ENCODE measurements around the gene ZBTB20. TPM values are rescaled to one million over a fixed set of nuclear protein-coding genes. Genes with fewer than 3 reads are reported as not detected.

ZBTB20 gene
- total and polyA plus RNA-seq, 7 donors = 0.40 to 74.9 (median 41.7) TPM

- no peak for TF ChIP-seq CTCF (IDR thresholded peaks at IDR 0.05)
- Histone ChIP-seq H3K36me3 (ENCODE audit: insufficient read depth in 1 of 2, low read depth in 1 of 2) (peaks cover 6 to 11% of the 10 kb centered on the region in 2 donors), H3K4me1 (no peaks in the 10 kb centered on the region), H3K27me3 (ENCODE audit: insufficient read depth in 3 of 3, low read length in 2 of 3) (no peaks in the 10 kb centered on the region), H3K4me3 (no peak overlapping the region), H3K9me3 (no peaks in the 10 kb centered on the region), H3K27ac (no peak overlapping the region)
- ATAC-seq (no peak), DNase-seq (no peak)
- intact Hi-C loops (cut with DNase I) = no loop called here
- 95 to 98% (median 97%) methylated on average over 3 of the region's 3 CpGs for WGBS, 3 donors
Measured at GRCh38 chr3:114331710-114332109, 815.4 kb downstream of the ZBTB20 start.

- TF ChIP-seq CTCF (IDR thresholded peaks at IDR 0.05) = no peak
- Histone ChIP-seq H3K4me1 (no peaks in the 10 kb centered on the region), H3K36me3 (ENCODE audit: insufficient read depth in 1 of 2, low read depth in 1 of 2) (peaks cover 6 to 10% of the 10 kb centered on the region in 2 donors), H3K9me3 (no peaks in the 10 kb centered on the region), H3K27ac (no peak overlapping the region), H3K4me3 (no peak overlapping the region), H3K27me3 (ENCODE audit: insufficient read depth in 3 of 3, low read length in 2 of 3) (no peaks in the 10 kb centered on the region)
- intact Hi-C loops (cut with DNase I) = no loop called here
- no peak for ATAC-seq
- WGBS, 3 donors = 94 to 100% (median 94%) methylated on average over 2 of the region's 2 CpGs
- DNase-seq = no peak
Measured at GRCh38 chr3:114331007-114331406, 816.1 kb downstream of the ZBTB20 start.

GRCh38 chr3:114329823-114330222 lies 817.3 kb downstream of the ZBTB20 start:
- ATAC-seq = no peak

GRCh38 chr3:114328345-114328744 lies 818.7 kb downstream of the ZBTB20 start:
- Histone ChIP-seq H3K27ac (no peak overlapping the region), H3K36me3 (ENCODE audit: insufficient read depth in 1 of 2, low read depth in 1 of 2) (peaks cover 6 to 13% of the 10 kb centered on the region in 2 donors), H3K27me3 (ENCODE audit: insufficient read depth in 3 of 3, low read length in 2 of 3) (no peaks in the 10 kb centered on the region), H3K9me3 (no peaks in the 10 kb centered on the region), H3K4me3 (no peak overlapping the region), H3K4me1 (peaks cover 8% of the 10 kb centered on the region)
- no peak for TF ChIP-seq CTCF (IDR thresholded peaks at IDR 0.05)
- intact Hi-C loops (cut with DNase I) = no loop called here
- DNase-seq (no peak), ATAC-seq (no peak)
- WGBS, 3 donors = 81 to 90% (median 83%) methylated on average over 3 of the region's 3 CpGs

More at GRCh38 chr3:114329823-114330222, 817.3 kb downstream of the ZBTB20 start:
- no peak for DNase-seq
- no peaks in the 10 kb centered on the region for H3K27me3 ChIP-seq (ENCODE audit: insufficient read depth in 3 of 3, low read length in 2 of 3)
- no peak overlapping the region for H3K27ac ChIP-seq
- no peak overlapping the region for H3K4me3 ChIP-seq
- no peak for TF ChIP-seq CTCF (IDR thresholded peaks at IDR 0.05)
- peaks cover 6 to 10% of the 10 kb centered on the region in 2 donors for H3K36me3 ChIP-seq (ENCODE audit: insufficient read depth in 1 of 2, low read depth in 1 of 2)
- intact Hi-C loops (cut with DNase I) = no loop called here
- no peaks in the 10 kb centered on the region for H3K9me3 ChIP-seq
- WGBS, 3 donors = 89 to 98% (median 96%) methylated on average over 2 of the region's 2 CpGs
- H3K4me1 ChIP-seq = peaks cover 4% of the 10 kb centered on the region

- 67 to 91% (median 68%) methylated on average over 4 of the region's 4 CpGs for WGBS, 3 donors
- Histone ChIP-seq H3K4me1 (peaks cover 8% of the 10 kb centered on the region), H3K36me3 (ENCODE audit: insufficient read depth in 1 of 2, low read depth in 1 of 2) (peaks cover 3 to 13% of the 10 kb centered on the region in 2 donors), H3K27me3 (ENCODE audit: insufficient read depth in 3 of 3, low read length in 2 of 3) (no peaks in the 10 kb centered on the region), H3K4me3 (no peak overlapping the region), H3K9me3 (no peaks in the 10 kb centered on the region), H3K27ac (no peak overlapping the region)
- intact Hi-C loops (cut with DNase I) = no loop called here
- ATAC-seq (no peak), DNase-seq (no peak)
- TF ChIP-seq CTCF (IDR thresholded peaks at IDR 0.05) = no peak
Measured at GRCh38 chr3:114327665-114328064, 819.4 kb downstream of the ZBTB20 start.

Measured in psoas muscle (tissue), 8 donors.